ENCODE measurements around the gene HSPH1.

Gene HSPH1

GRCh38 chr13:31159306-31159705 is 2.4 kb downstream of the HSPH1 start:
- H3K4me1 ChIP-seq (ENCODE audit: insufficient read depth, low read length, poor library complexity, severe bottlenecking), result peaks cover 53% of the 10 kb centered on the region
- H3K79me2 ChIP-seq (ENCODE audit: insufficient read depth, low read length), result peaks cover 76% of the 10 kb centered on the region
- H3K9me3 ChIP-seq (ENCODE audit: insufficient read depth, low read depth, low read length), result no peaks in the 10 kb centered on the region
- peak overlapping the region; percentile 77 for H3K9ac ChIP-seq (ENCODE audit: low read depth, low read length, poor library complexity, severe bottlenecking)
- peak overlapping the region; percentile 76 for H3K4me3 ChIP-seq (ENCODE audit: low read length, poor library complexity, severe bottlenecking)
- no peaks in the 10 kb centered on the region for H3K9me2 ChIP-seq (replicated peaks; ENCODE audit: low read depth, low read length)
- TF ChIP-seq EZH2phosphoT487 (IDR thresholded peaks at IDR 0.05; ENCODE audit: borderline replicate concordance), result no peak
- TF ChIP-seq, protein P1, sequence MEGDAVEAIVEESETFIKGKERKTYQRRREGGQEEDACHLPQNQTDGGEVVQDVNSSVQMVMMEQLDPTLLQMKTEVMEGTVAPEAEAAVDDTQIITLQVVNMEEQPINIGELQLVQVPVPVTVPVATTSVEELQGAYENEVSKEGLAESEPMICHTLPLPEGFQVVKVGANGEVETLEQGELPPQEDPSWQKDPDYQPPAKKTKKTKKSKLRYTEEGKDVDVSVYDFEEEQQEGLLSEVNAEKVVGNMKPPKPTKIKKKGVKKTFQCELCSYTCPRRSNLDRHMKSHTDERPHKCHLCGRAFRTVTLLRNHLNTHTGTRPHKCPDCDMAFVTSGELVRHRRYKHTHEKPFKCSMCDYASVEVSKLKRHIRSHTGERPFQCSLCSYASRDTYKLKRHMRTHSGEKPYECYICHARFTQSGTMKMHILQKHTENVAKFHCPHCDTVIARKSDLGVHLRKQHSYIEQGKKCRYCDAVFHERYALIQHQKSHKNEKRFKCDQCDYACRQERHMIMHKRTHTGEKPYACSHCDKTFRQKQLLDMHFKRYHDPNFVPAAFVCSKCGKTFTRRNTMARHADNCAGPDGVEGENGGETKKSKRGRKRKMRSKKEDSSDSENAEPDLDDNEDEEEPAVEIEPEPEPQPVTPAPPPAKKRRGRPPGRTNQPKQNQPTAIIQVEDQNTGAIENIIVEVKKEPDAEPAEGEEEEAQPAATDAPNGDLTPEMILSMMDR (conservative IDR thresholded peaks at IDR 0.05; ENCODE audit: low read length), result no peak
- H3K36me3 ChIP-seq (ENCODE audit: insufficient read depth, low read length), result peaks cover 20% of the 10 kb centered on the region
- no peaks in the 10 kb centered on the region for H3F3A ChIP-seq (ENCODE audit: low read depth)
- peak overlapping the region; percentile 98 for H3K4me2 ChIP-seq (ENCODE audit: low read depth, low read length, poor library complexity, severe bottlenecking)
- H4K20me1 ChIP-seq (ENCODE audit: insufficient read depth, low read length, poor library complexity, severe bottlenecking), result peaks cover 46% of the 10 kb centered on the region
- no peaks in the 10 kb centered on the region for H3K27me3 ChIP-seq (ENCODE audit: insufficient read depth, low read length, poor library complexity, severe bottlenecking)
- H2AFZ ChIP-seq (ENCODE audit: low read length), result no peak overlapping the region

- Histone ChIP-seq H3K36me3 (ENCODE audit: insufficient read depth, low read length) (peaks cover 64% of the 10 kb centered on the region), H3K9me2 (replicated peaks; ENCODE audit: low read depth, low read length) (no peaks in the 10 kb centered on the region), H3K9ac (ENCODE audit: low read depth, low read length, poor library complexity, severe bottlenecking) (no peak overlapping the region), H3K79me2 (ENCODE audit: insufficient read depth, low read length) (peaks cover 61% of the 10 kb centered on the region), H4K20me1 (ENCODE audit: insufficient read depth, low read length, poor library complexity, severe bottlenecking) (peaks cover 48% of the 10 kb centered on the region), H3K4me1 (ENCODE audit: insufficient read depth, low read length, poor library complexity, severe bottlenecking) (peaks cover 34% of the 10 kb centered on the region), H2AFZ (ENCODE audit: low read length) (no peak overlapping the region), H3K27me3 (ENCODE audit: insufficient read depth, low read length, poor library complexity, severe bottlenecking) (no peaks in the 10 kb centered on the region), H3K4me3 (ENCODE audit: low read length, poor library complexity, severe bottlenecking) (no peak overlapping the region), H3K9me3 (ENCODE audit: insufficient read depth, low read depth, low read length) (no peaks in the 10 kb centered on the region), H3F3A (ENCODE audit: low read depth) (no peaks in the 10 kb centered on the region), H3K4me2 (ENCODE audit: low read depth, low read length, poor library complexity, severe bottlenecking) (peak overlapping the region; percentile 14)
- TF ChIP-seq, protein P1 (conservative IDR thresholded peaks at IDR 0.05; ENCODE audit: low read length), result no peak
These were observed 6.8 kb downstream of the HSPH1 start for GRCh38 chr13:31154939-31155338.

- TF ChIP-seq, protein P1 (conservative IDR thresholded peaks at IDR 0.05; ENCODE audit: low read length), result no peak
- no peak for TF ChIP-seq EZH2phosphoT487 (IDR thresholded peaks at IDR 0.05; ENCODE audit: borderline replicate concordance)
- Histone ChIP-seq H3K79me2 (ENCODE audit: insufficient read depth, low read length) (peaks cover 30% of the 10 kb centered on the region), H3K4me3 (ENCODE audit: low read length, poor library complexity, severe bottlenecking) (no peak overlapping the region), H3K9me3 (ENCODE audit: insufficient read depth, low read depth, low read length) (no peaks in the 10 kb centered on the region), H3K36me3 (ENCODE audit: insufficient read depth, low read length) (peaks cover 90% of the 10 kb centered on the region), H3K4me1 (ENCODE audit: insufficient read depth, low read length, poor library complexity, severe bottlenecking) (peaks cover 11% of the 10 kb centered on the region), H3K9ac (ENCODE audit: low read depth, low read length, poor library complexity, severe bottlenecking) (no peak overlapping the region), H2AFZ (ENCODE audit: low read length) (no peak overlapping the region), H4K20me1 (ENCODE audit: insufficient read depth, low read length, poor library complexity, severe bottlenecking) (peaks cover 22% of the 10 kb centered on the region), H3F3A (ENCODE audit: low read depth) (no peaks in the 10 kb centered on the region), H3K4me2 (ENCODE audit: low read depth, low read length, poor library complexity, severe bottlenecking) (no peak overlapping the region), H3K27me3 (ENCODE audit: insufficient read depth, low read length, poor library complexity, severe bottlenecking) (no peaks in the 10 kb centered on the region), H3K9me2 (replicated peaks; ENCODE audit: low read depth, low read length) (no peaks in the 10 kb centered on the region)
These were observed 9.9 kb downstream of the HSPH1 start for GRCh38 chr13:31151837-31152236.
